Psoas muscle (tissue), 8 donors: Measurements from ENCODE around the gene KHDRBS2. TPM values are rescaled to one million over a fixed set of nuclear protein-coding genes. Genes with fewer than 3 reads are reported as not detected.

ENCODE experiments used
- ATAC-seq, 4 donors: fragments of 200-7000 bp; cut with Tn5 transposase; one replicate each; pipeline ENCODE4 v1.9.1; 2020; ENCODE audit warnings: moderate library complexity in 3 of 4, mild to moderate bottlenecking in 2 of 4
- DNase-seq, 2 donors: peaks; one replicate each; pipeline ENCODE4 v3.0.0-alpha.2; 2020
- H3K27ac ChIP-seq: fragments of 200-600 bp; one replicate; pipeline ENCODE4 v1.8.0; 2022
- H3K27me3 ChIP-seq, 3 donors: fragments of 200-600 bp in 1 of 3; one replicate each; pipeline versions ENCODE4 v1.6.1 to v1.8.0; 2013 to 2022; ENCODE audit warnings: low read length in 2 of 3, mild to moderate bottlenecking in 2 of 3, moderate library complexity in 1 of 3; ENCODE audit not compliant: insufficient read depth in 3 of 3
- H3K36me3 ChIP-seq, 2 donors: fragments of 200-600 bp in 1 of 2; one replicate each; pipeline versions ENCODE4 v1.6.1 to v1.8.0; 2013 to 2022; ENCODE audit warnings: low read depth in 1 of 2, mild to moderate bottlenecking in 1 of 2, moderate library complexity in 1 of 2; ENCODE audit not compliant: insufficient read depth in 1 of 2
- H3K4me1 ChIP-seq: fragments of 200-600 bp; one replicate; pipeline ENCODE4 v1.8.0; 2022
- H3K4me3 ChIP-seq: fragments of 200-600 bp; one replicate; pipeline ENCODE4 v1.8.0; 2022; ENCODE audit warnings: mild to moderate bottlenecking
- H3K9me3 ChIP-seq: fragments of 200-600 bp; one replicate; pipeline ENCODE4 v1.8.0; 2022
- CTCF ChIP-seq: fragments of 200-600 bp; IDR thresholded peaks from one replicate; pipeline ENCODE4 v1.8.0; 2022; ENCODE audit warnings: antibody characterized with exemption
- WGBS, 3 donors: extraction: QIAGEN DNeasy Blood & Tissue Kit; methylation state at CpG; one replicate each; pipeline versions ENCODE4 v1.1.6 to v1.1.7; 2013; 5-methylcytosine and 5-hydroxymethylcytosine counted together
- intact Hi-C, 2 donors: fragments of 100-400 bp; cut with DNase I; formaldehyde crosslinking; loops; one replicate each; pipeline versions ENCODE4 v1.11.0 to v1.14.2; 2022
- polyA plus RNA-seq, 3 donors: library from polyadenylated mRNA; stranded (reverse); fragments of 200-250 nt; gene quantifications; one replicate each; pipeline ENCODE4 v1.2.3, GENCODE V29; 2013
- total RNA-seq, 4 donors: library from RNA; stranded (reverse); fragmentation: NEBNext Ultra II Directional in 2 of 4; extraction: Animal tissue kit (Norgen Biotek cat#: 25700) in 2 of 4; gene quantifications; one replicate each; pipeline versions ENCODE4 v1.2.1 to v1.2.4, GENCODE V29; 2021 to 2023
- donor health status: healthy with polysubstance abuse.
- donor health status: DM: no; HTN: no; CAD: no; lungs with moderate emphysema.
- donor health status: Bipolar disorder and iron deficiency.
- donor health status: healthy.
- donor health status: DM: yes; HTN: yes; CAD: no.
- donor health status: DM: no; HTN: no; CAD: no.
- donor health status: DM: no; HTN: no; CAD: no.
- donor health status: DM: yes; HTN: yes; CAD: no.

Gene KHDRBS2
- total and polyA plus RNA-seq, 7 donors: 0.04 to 0.15 (median 0.06) TPM; not detected in 3

GRCh38 chr6:61682562-61682961, 603.5 kb downstream of the KHDRBS2 start:
- 28 to 30% (median 29%) methylated on average over 2 of the region's 2 CpGs for WGBS, 3 donors
- ATAC-seq: no peak
- Histone ChIP-seq H3K4me3 (no peak overlapping the region), H3K27ac (no peak overlapping the region), H3K9me3 (no peaks in the 10 kb centered on the region), H3K4me1 (no peaks in the 10 kb centered on the region), H3K36me3 (no peaks in the 10 kb centered on the region), H3K27me3 (no peaks in the 10 kb centered on the region)
- TF ChIP-seq CTCF: no peak
- no peak for DNase-seq
- intact Hi-C loops: no loop called here

GRCh38 chr6:61679625-61680024, 606.4 kb downstream of the KHDRBS2 start:
- Histone ChIP-seq H3K9me3 (no peaks in the 10 kb centered on the region), H3K27ac (no peak overlapping the region), H3K4me1 (no peaks in the 10 kb centered on the region), H3K4me3 (no peak overlapping the region), H3K36me3 (no peaks in the 10 kb centered on the region), H3K27me3 (no peaks in the 10 kb centered on the region)
- no peak for TF ChIP-seq CTCF
- intact Hi-C loops: no loop called here
- 90 to 94% (median 93%) methylated on average over 6 of the region's 6 CpGs for WGBS, 3 donors
- ATAC-seq (no peak), DNase-seq (no peak)

GRCh38 chr6:61675734-61676133, 610.3 kb downstream of the KHDRBS2 start:
- H3K4me3 ChIP-seq: no peak overlapping the region
- 74 to 90% (median 80%) methylated on average over 2 of the region's 2 CpGs for WGBS, 3 donors
- intact Hi-C loops: no loop called here
- no peak overlapping the region for H3K27ac ChIP-seq
- TF ChIP-seq CTCF: no peak
- no peak for DNase-seq
- H3K4me1 ChIP-seq: no peaks in the 10 kb centered on the region
- H3K27me3 ChIP-seq: no peaks in the 10 kb centered on the region
- H3K36me3 ChIP-seq: no peaks in the 10 kb centered on the region
- no peak for ATAC-seq
- no peaks in the 10 kb centered on the region for H3K9me3 ChIP-seq

GRCh38 chr6:61649845-61650244, 636.2 kb downstream of the KHDRBS2 start:
- Histone ChIP-seq H3K4me1 (no peaks in the 10 kb centered on the region), H3K4me3 (no peak overlapping the region), H3K9me3 (peaks cover 3% of the 10 kb centered on the region), H3K27ac (no peak overlapping the region), H3K36me3 (no peaks in the 10 kb centered on the region), H3K27me3 (no peaks in the 10 kb centered on the region)
- DNase-seq: no peak
- no peak for ATAC-seq
- 76 to 91% (median 81%) methylated on average over 1 of the region's 1 CpG for WGBS, 3 donors
- no peak for TF ChIP-seq CTCF
- intact Hi-C loops: no loop called here

- Histone ChIP-seq H3K4me3 (no peak overlapping the region), H3K27me3 (no peaks in the 10 kb centered on the region), H3K27ac (no peak overlapping the region), H3K4me1 (no peaks in the 10 kb centered on the region), H3K9me3 (peaks cover 5% of the 10 kb centered on the region), H3K36me3 (no peaks in the 10 kb centered on the region)
- intact Hi-C loops: no loop called here
- ATAC-seq (no peak), DNase-seq (no peak)
- TF ChIP-seq CTCF: no peak
- WGBS, 3 donors: 46 to 54% (median 50%) methylated on average over 3 of the region's 3 CpGs
Measured at GRCh38 chr6:61640463-61640862, 645.6 kb downstream of the KHDRBS2 start.
